ENCODE data around the gene CHST8.

CHST8 gene

DNA sequence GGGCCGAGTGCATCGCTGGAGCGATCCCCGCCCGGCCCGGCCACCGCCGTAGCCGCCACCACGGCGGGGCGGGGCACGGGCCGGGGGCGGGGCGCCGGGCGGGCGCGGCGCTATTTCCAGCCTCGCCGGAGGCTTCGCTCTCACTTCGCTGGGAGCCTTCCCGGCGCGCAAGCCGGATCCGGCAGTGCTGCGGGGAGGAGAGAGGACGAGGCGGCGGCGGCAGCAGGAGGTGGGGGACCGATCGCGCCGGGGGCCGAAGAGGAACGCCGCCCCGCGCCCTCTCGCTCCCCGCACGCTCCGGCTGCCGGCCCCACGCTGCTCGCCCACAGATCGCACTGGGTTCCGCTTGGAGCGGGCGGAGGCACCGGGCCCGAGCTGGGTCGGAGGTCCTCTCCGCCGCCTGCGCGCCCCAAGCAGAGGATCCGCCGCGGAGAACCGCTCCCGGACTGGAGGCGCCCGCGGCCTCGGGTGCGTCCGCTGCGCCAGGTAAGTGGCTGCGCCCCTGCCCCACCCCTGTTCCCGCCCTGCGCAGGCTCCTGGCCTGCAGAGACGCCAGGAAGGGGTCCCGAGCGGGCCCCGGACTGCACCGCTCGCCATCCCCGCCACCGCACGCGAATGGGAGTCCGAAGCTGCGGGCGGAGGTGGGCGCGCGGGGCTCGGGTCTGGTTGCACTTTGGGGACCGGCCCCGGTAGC lies at the start of gene CHST8:
CHST8 (plus strand) TSS at position 143 of the 694 bp plus-strand sequence. CDS start 67,309 bp downstream, outside the sequence.
- H3F3A ChIP-seq (ENCODE audit: low read depth): no peaks in the 10 kb centered on the region
- H3K79me2 ChIP-seq (ENCODE audit: insufficient read depth, low read length): no peaks in the 10 kb centered on the region
- no peaks in the 10 kb centered on the region for H3K27me3 ChIP-seq (ENCODE audit: insufficient read depth, low read length, poor library complexity, severe bottlenecking)
- no peaks in the 10 kb centered on the region for H3K36me3 ChIP-seq (ENCODE audit: insufficient read depth, low read length)
- no peak within 1 kb of the TSS for H3K4me3 ChIP-seq (ENCODE audit: low read length, poor library complexity, severe bottlenecking)
- H2AFZ ChIP-seq (ENCODE audit: low read length): no peak within 1 kb of the TSS
- H4K20me1 ChIP-seq (ENCODE audit: insufficient read depth, low read length, poor library complexity, severe bottlenecking): no peaks in the 10 kb centered on the region
- TF ChIP-seq EZH2phosphoT487 (IDR thresholded peaks at IDR 0.05; ENCODE audit: borderline replicate concordance): no peak
- TF ChIP-seq CTCF (conservative IDR thresholded peaks at IDR 0.05; ENCODE audit: low read length): no peak
- no peaks in the 10 kb centered on the region for H3K4me1 ChIP-seq (ENCODE audit: insufficient read depth, low read length, poor library complexity, severe bottlenecking)
- H3K4me2 ChIP-seq (ENCODE audit: low read depth, low read length, poor library complexity, severe bottlenecking): no peak within 1 kb of the TSS
- no peaks in the 10 kb centered on the region for H3K9me2 ChIP-seq (replicated peaks; ENCODE audit: low read depth, low read length)
- H3K9me3 ChIP-seq (ENCODE audit: insufficient read depth, low read depth, low read length): no peaks in the 10 kb centered on the region
- H3K9ac ChIP-seq (ENCODE audit: low read depth, low read length, poor library complexity, severe bottlenecking): no peak within 1 kb of the TSS

- no peak overlapping the region for H2AFZ ChIP-seq (ENCODE audit: low read length)
- H3K9me2 ChIP-seq (replicated peaks; ENCODE audit: low read depth, low read length): no peaks in the 10 kb centered on the region
- no peak overlapping the region for H3K4me2 ChIP-seq (ENCODE audit: low read depth, low read length, poor library complexity, severe bottlenecking)
- no peaks in the 10 kb centered on the region for H4K20me1 ChIP-seq (ENCODE audit: insufficient read depth, low read length, poor library complexity, severe bottlenecking)
- no peaks in the 10 kb centered on the region for H3K36me3 ChIP-seq (ENCODE audit: insufficient read depth, low read length)
- TF ChIP-seq EZH2phosphoT487 (IDR thresholded peaks at IDR 0.05; ENCODE audit: borderline replicate concordance) (no peak), CTCF (conservative IDR thresholded peaks at IDR 0.05; ENCODE audit: low read length) (no peak)
- no peak overlapping the region for H3K4me3 ChIP-seq (ENCODE audit: low read length, poor library complexity, severe bottlenecking)
- no peaks in the 10 kb centered on the region for H3F3A ChIP-seq (ENCODE audit: low read depth)
- H3K9ac ChIP-seq (ENCODE audit: low read depth, low read length, poor library complexity, severe bottlenecking): no peak overlapping the region
- H3K79me2 ChIP-seq (ENCODE audit: insufficient read depth, low read length): no peaks in the 10 kb centered on the region
- peaks cover 11% of the 10 kb centered on the region; the same call in 1 of the 2 replicates for H3K9me3 ChIP-seq (ENCODE audit: insufficient read depth, low read depth, low read length)
- H3K4me1 ChIP-seq (ENCODE audit: insufficient read depth, low read length, poor library complexity, severe bottlenecking): no peaks in the 10 kb centered on the region
- H3K27me3 ChIP-seq (ENCODE audit: insufficient read depth, low read length, poor library complexity, severe bottlenecking): no peaks in the 10 kb centered on the region
Measured at GRCh38 chr19:33572929-33573328, 48.8 kb upstream of the CHST8 start.

- Histone ChIP-seq H3K27me3 (ENCODE audit: insufficient read depth, low read length, poor library complexity, severe bottlenecking) (no peaks in the 10 kb centered on the region), H3F3A (ENCODE audit: low read depth) (no peaks in the 10 kb centered on the region), H3K36me3 (ENCODE audit: insufficient read depth, low read length) (no peaks in the 10 kb centered on the region), H3K4me2 (ENCODE audit: low read depth, low read length, poor library complexity, severe bottlenecking) (no peak overlapping the region), H3K4me1 (ENCODE audit: insufficient read depth, low read length, poor library complexity, severe bottlenecking) (no peaks in the 10 kb centered on the region), H3K9me2 (replicated peaks; ENCODE audit: low read depth, low read length) (no peaks in the 10 kb centered on the region), H3K9me3 (ENCODE audit: insufficient read depth, low read depth, low read length) (peaks cover 11% of the 10 kb centered on the region; the same call in 1 of the 2 replicates), H4K20me1 (ENCODE audit: insufficient read depth, low read length, poor library complexity, severe bottlenecking) (no peaks in the 10 kb centered on the region), H3K9ac (ENCODE audit: low read depth, low read length, poor library complexity, severe bottlenecking) (no peak overlapping the region), H2AFZ (ENCODE audit: low read length) (no peak overlapping the region), H3K4me3 (ENCODE audit: low read length, poor library complexity, severe bottlenecking) (no peak overlapping the region), H3K79me2 (ENCODE audit: insufficient read depth, low read length) (no peaks in the 10 kb centered on the region)
- TF ChIP-seq CTCF (conservative IDR thresholded peaks at IDR 0.05; ENCODE audit: low read length) (no peak), EZH2phosphoT487 (IDR thresholded peaks at IDR 0.05; ENCODE audit: borderline replicate concordance) (no peak)
Measured at GRCh38 chr19:33574824-33575223, 46.9 kb upstream of the CHST8 start.

All from Loucy (cell line).